ENCODE measurements around the gene CADPS.

Gene CADPS

DNA sequence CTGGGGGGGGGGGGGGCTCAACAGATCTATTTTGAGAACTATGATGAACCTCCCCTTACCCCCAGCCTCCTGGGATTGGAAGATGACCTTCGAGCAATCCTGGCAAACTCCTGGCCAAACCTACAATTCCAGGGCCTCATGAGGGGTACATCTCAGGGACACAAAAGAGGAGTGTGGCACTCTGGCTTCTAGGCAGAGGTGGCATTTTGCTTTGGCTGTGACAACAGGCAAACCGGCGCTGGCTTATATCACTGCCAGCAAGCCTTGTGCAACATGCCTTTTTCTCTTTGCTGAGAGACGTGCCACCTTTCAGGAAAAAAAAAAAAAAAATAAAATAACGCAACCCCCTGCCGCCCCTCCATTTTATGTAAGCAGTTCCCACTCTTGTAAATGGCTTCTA lies 470.1 kb downstream of the CADPS start:
- no peak for DNase-seq

DNA sequence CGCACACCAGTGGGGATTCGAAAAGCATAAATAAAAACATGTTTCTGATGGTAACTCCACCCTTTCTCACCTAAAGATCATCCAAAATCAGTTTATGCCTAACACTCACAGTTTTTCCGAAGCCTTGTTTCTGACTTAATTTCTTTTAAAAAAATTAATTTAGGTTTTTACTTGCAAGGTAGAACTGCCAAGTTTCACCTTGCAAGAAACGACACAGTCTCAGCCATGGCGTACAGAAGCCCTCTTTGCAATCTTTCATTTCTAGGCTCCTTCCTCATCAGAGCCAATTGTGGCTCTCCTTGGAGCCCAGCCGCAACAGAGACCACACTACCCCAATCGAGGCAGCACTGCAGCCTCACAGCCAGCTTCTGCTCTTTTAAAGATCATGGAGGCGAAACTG lies 470.9 kb downstream of the CADPS start:
- no peak for DNase-seq

- DNase-seq: no peak
Observed at GRCh38 chr3:62403765-62404164, 471.5 kb downstream of the CADPS start.

DNA sequence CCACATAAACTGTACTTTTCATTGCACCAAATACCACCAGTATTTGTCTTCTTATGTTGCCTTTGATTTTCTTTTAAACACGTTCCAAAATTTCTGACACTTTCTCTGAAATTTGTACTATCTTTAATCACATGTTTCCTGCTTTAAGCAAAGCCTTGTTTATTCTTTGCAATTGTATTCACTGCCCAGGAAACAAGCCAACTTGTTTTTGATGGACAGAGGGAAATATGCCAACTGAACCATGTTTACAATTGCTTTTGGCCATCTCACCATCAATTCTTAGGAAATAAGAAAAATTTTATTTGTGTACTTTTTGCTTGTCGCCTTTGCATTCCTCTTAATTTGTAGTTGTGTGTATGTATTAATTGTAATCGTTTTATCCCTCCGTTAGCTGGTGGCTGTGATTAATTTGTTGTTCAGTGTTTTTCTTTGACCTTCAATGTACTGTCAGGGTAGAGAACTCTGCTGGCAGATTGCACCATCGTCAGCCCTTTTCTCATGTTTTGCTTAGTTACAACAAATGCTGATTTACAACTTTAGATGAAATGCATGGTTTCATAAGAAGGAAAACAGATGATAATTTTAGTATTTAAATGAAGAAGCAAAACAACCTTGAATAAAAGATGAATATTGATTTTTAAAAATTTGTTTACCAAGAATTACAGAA lies 482.5 kb downstream of the CADPS start:
- no peak for DNase-seq

- DNase-seq: no peak
Observed at GRCh38 chr3:62387251-62387650, 488.0 kb downstream of the CADPS start.

GRCh38 chr3:62379321-62379798 lies 495.9 kb downstream of the CADPS start:
- DNase-seq: no peak

- no peak for DNase-seq
Observed at GRCh38 chr3:62378921-62379320, 496.3 kb downstream of the CADPS start.

- DNase-seq: no peak
Observed at GRCh38 chr3:62378311-62378789, 496.9 kb downstream of the CADPS start.

GRCh38 chr3:62376906-62377877 lies 498.0 kb downstream of the CADPS start:
- no peak for DNase-seq

- no peak for DNase-seq
Observed at GRCh38 chr3:62376454-62376720, 498.8 kb downstream of the CADPS start.

- no peak for DNase-seq
Observed at GRCh38 chr3:62375655-62376453, 499.4 kb downstream of the CADPS start.

GRCh38 chr3:62374341-62375218 lies 500.6 kb downstream of the CADPS start:
- DNase-seq: no peak

DNA sequence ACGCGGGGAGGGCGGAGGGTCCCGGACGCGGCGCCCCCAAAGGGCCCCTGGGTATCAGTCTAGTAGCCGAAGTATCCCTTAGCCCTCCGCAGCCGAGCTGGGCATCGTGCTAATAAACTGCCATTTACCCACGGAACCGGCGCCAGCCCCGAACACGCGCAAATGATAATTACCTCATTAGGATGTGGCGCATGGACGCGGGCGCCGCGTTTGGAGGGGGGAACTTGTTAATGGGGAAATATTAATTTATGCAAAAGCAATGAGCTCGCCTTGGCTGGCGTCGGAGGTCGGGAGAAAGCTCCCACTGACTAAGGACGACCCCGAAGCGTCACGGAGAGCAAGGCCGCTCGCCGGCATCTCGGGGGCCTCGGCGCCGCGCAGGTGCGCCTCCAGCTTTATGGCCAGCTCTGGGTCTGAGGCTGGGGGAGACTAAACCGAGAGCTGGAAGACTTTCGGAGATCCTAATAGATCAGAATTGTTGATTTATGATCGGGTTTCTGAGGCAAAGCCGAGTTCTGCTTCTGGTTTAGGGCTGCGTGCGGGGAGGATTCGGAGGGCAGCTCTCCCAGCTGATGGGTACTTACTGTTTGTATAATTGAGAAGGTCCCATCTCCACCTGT lies 501.4 kb downstream of the CADPS start:
- DNase-seq: no peak

GRCh38 chr3:62373215-62373614 lies 502.0 kb downstream of the CADPS start, which contains the start of gene FEZF2:
Gene FEZF2 (minus strand): TSS chr3:62373550. CDS start chr3:62372868, 682 bp downstream.
- DNase-seq: no peak

DNA sequence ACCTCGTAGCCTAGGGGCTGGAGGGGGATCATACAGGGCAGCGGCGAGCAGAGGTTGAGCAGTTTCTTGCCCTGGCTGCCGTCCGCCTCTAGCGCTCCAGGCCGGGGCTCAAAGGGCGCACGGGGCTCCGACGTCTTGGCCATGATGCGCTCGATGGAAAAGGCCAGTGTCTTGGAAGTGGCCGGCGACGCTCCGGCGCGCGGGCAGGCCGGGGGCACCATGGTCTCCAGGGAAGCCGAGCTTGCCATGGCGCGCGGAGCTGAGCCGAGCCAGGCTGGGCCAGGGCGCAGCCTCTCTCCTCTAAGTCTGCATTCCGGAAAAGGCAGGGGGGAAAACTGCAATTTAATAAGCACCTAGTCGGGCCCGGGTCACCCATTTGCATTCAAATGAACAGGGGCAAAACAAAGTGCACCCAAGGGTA lies 502.6 kb downstream of the CADPS start:
- no peak for DNase-seq

GRCh38 chr3:62371720-62372591 lies 503.3 kb downstream of the CADPS start:
- DNase-seq: no peak

GRCh38 chr3:62370858-62371719 lies 504.1 kb downstream of the CADPS start:
- no peak for DNase-seq

DNA sequence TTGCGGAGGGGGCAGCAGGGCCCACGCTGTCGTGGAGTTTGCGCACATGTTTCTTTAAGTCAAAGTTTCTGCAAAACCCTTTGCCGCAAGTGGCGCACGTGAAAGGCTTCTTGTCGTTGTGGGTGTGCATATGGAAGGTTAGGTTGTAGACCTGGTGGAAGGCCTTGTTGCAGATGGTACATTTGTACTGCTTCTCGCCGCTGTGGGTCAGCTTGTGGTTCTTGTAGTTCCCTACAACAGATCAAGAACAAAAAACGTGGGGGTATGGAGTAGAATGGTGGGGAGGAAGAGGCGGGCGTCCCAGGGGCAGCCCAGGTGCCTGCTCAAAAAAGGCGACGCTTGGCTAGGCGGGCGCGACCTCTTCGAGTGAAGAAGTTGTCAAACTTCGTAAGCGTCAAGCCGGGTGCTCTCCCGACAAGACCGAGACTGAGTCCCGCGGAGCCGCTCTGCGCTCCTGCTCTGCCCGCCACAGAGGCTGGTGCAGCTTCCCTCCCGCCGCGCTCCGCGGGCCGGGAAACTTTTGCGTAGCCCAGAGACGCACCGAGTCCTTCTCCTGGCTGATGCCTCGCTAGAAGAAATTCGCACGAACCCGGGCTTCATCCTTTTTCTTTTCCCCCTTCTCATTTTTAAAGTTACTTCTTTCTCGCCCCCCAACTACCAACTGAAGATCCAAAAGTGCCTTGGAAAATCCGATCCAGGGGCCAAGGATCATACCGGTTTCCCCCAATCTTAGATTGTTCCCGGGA lies 504.9 kb downstream of the CADPS start:
- DNase-seq: no peak

DNA sequence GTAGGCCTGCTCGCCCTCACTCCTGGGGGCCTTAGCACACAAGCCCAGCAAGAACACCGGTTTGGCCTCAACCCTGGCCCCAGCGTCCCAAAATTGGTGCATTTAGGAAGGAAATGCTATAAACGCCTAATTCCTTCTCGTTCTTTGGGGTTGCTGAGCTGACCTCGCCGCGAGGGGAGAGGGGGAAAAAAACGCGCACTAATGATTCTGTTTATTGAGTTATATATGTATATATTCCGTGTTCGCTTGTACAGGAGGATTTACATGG lies 505.8 kb downstream of the CADPS start:
- DNase-seq: no peak

All from CD4-positive, alpha-beta T cell treated with Interleukin-4 for 4 hours (primary cell).